Effector memory CD4-positive, alpha-beta T cell (primary cell): ENCODE measurements around the gene PODN.

ENCODE experiments used
- DNase-seq, 3 donors: peaks; one replicate each; pipeline ENCODE4 v3.0.0-alpha.2; 2020
- H3K27ac ChIP-seq: 2 replicates; pipeline ENCODE4 v1.7.0; 2013; ENCODE audit warnings: mild to moderate bottlenecking, low read length, moderate library complexity; ENCODE audit not compliant: insufficient read depth, poor library complexity, severe bottlenecking
- H3K27me3 ChIP-seq: replicated peaks from 2 replicates; pipeline ENCODE4 v1.7.0; 2013; ENCODE audit warnings: mild to moderate bottlenecking, low read length; ENCODE audit not compliant: insufficient read depth, control insufficient read depth, poor library complexity, severe bottlenecking
- H3K36me3 ChIP-seq: 2 replicates; pipeline ENCODE4 v1.7.0; 2013; ENCODE audit warnings: mild to moderate bottlenecking, low read length, moderate library complexity; ENCODE audit not compliant: control insufficient read depth, insufficient read depth
- H3K4me1 ChIP-seq: 2 replicates; pipeline ENCODE4 v1.7.0; 2013; ENCODE audit warnings: low read length, mild to moderate bottlenecking; ENCODE audit not compliant: control insufficient read depth, insufficient read depth, poor library complexity, severe bottlenecking
- H3K4me3 ChIP-seq: 2 replicates; pipeline ENCODE4 v1.7.0; 2013; ENCODE audit warnings: low read length, low read depth, mild to moderate bottlenecking; ENCODE audit not compliant: insufficient read depth, poor library complexity, severe bottlenecking
- H3K9me3 ChIP-seq: 2 replicates; pipeline ENCODE4 v1.7.0; 2013; ENCODE audit warnings: mild to moderate bottlenecking, low read length, moderate library complexity; ENCODE audit not compliant: control insufficient read depth
- total RNA-seq, 3 donors: gene quantifications; one replicate each; lab custom pipeline; 2026; lab: John Stamatoyannopoulos, UW

PODN gene
- 0 to 0.39 (median 0) reads per million in 3 donors for total RNA-seq

- no peak within 1 kb of the TSS for H3K27ac ChIP-seq
- peaks cover 25% of the 10 kb centered on the region for H3K27me3 ChIP-seq
- no peaks in the 10 kb centered on the region for H3K9me3 ChIP-seq
- H3K36me3 ChIP-seq = no peaks in the 10 kb centered on the region
- H3K4me3 ChIP-seq = peak within 1 kb of the TSS; percentile 37
- no peak for DNase-seq
- peaks cover 10% of the 10 kb centered on the region for H3K4me1 ChIP-seq
Observed at GRCh38 chr1:53061859-53062707, at the start of gene PODN. TSS of gene PODN (plus strand) at chr1:53062213. CDS start at chr1:53069856, 7,643 bp downstream.

GRCh38 chr1:53014791-53015507 is 47.1 kb upstream of the PODN start:
- Histone ChIP-seq H3K4me3 (peak overlapping the region; percentile 57), H3K4me1 (peaks cover 6% of the 10 kb centered on the region), H3K36me3 (no peaks in the 10 kb centered on the region), H3K27ac (peak overlapping the region; percentile 36), H3K9me3 (no peaks in the 10 kb centered on the region), H3K27me3 (no peaks in the 10 kb centered on the region)
- peak; percentile 54 to 68 (median 68) for DNase-seq

GRCh38 chr1:53015508-53015860 is 46.5 kb upstream of the PODN start:
- Histone ChIP-seq H3K27me3 (no peaks in the 10 kb centered on the region), H3K4me3 (peak overlapping the region; percentile 57), H3K9me3 (no peaks in the 10 kb centered on the region), H3K4me1 (peaks cover 6% of the 10 kb centered on the region), H3K36me3 (no peaks in the 10 kb centered on the region), H3K27ac (peak overlapping the region; percentile 36)
- no peak for DNase-seq

- no peaks in the 10 kb centered on the region for H3K9me3 ChIP-seq
- H3K36me3 ChIP-seq = no peaks in the 10 kb centered on the region
- no peak for DNase-seq
- no peaks in the 10 kb centered on the region for H3K27me3 ChIP-seq
- peaks cover 6% of the 10 kb centered on the region for H3K4me1 ChIP-seq
- H3K27ac ChIP-seq = no peak overlapping the region
- H3K4me3 ChIP-seq = no peak overlapping the region
Observed at GRCh38 chr1:53016705-53017104, 45.3 kb upstream of the PODN start.

- DNase-seq = no peak
- no peaks in the 10 kb centered on the region for H3K9me3 ChIP-seq
- peaks cover 2% of the 10 kb centered on the region for H3K4me1 ChIP-seq
- H3K27ac ChIP-seq = no peak overlapping the region
- no peaks in the 10 kb centered on the region for H3K27me3 ChIP-seq
- no peak overlapping the region for H3K4me3 ChIP-seq
- no peaks in the 10 kb centered on the region for H3K36me3 ChIP-seq
Observed at GRCh38 chr1:53020588-53020987, 41.4 kb upstream of the PODN start.

GRCh38 chr1:53022179-53022578 is 39.8 kb upstream of the PODN start:
- no peak for DNase-seq
- Histone ChIP-seq H3K4me3 (no peak overlapping the region), H3K27ac (no peak overlapping the region), H3K36me3 (no peaks in the 10 kb centered on the region), H3K4me1 (no peaks in the 10 kb centered on the region), H3K9me3 (no peaks in the 10 kb centered on the region), H3K27me3 (no peaks in the 10 kb centered on the region)

- no peaks in the 10 kb centered on the region for H3K27me3 ChIP-seq
- H3K4me1 ChIP-seq = no peaks in the 10 kb centered on the region
- no peaks in the 10 kb centered on the region for H3K9me3 ChIP-seq
- H3K36me3 ChIP-seq = peaks cover 5% of the 10 kb centered on the region
- H3K4me3 ChIP-seq = no peak overlapping the region
- no peak overlapping the region for H3K27ac ChIP-seq
- DNase-seq = no peak
Observed at GRCh38 chr1:53023546-53023945, 38.5 kb upstream of the PODN start.

GRCh38 chr1:53024117-53024516 is 37.9 kb upstream of the PODN start:
- H3K4me3 ChIP-seq = no peak overlapping the region
- DNase-seq = no peak

GRCh38 chr1:53025034-53025768 is 36.8 kb upstream of the PODN start:
- Histone ChIP-seq H3K4me1 (no peaks in the 10 kb centered on the region), H3K27me3 (no peaks in the 10 kb centered on the region), H3K27ac (no peak overlapping the region), H3K9me3 (no peaks in the 10 kb centered on the region), H3K4me3 (no peak overlapping the region), H3K36me3 (peaks cover 8% of the 10 kb centered on the region)
- DNase-seq = no peak

More at GRCh38 chr1:53024117-53024516, 37.9 kb upstream of the PODN start:
- no peaks in the 10 kb centered on the region for H3K4me1 ChIP-seq
- peaks cover 8% of the 10 kb centered on the region for H3K36me3 ChIP-seq
- no peaks in the 10 kb centered on the region for H3K27me3 ChIP-seq
- no peaks in the 10 kb centered on the region for H3K9me3 ChIP-seq
- H3K27ac ChIP-seq = no peak overlapping the region
